Body of pancreas (tissue), 4 donors: ENCODE results near the gene GALNT12. TPM values are rescaled to one million over a fixed set of nuclear protein-coding genes. Genes with fewer than 3 reads are reported as not detected.

Experiments used
- ATAC-seq: fragments of 150-250 bp; one replicate; pipeline ENCODE4 v1.9.1; 2016
- DNase-seq, 4 donors: peaks; one replicate each; pipeline ENCODE4 v3.0.0-alpha.2; 2019
- H3K27ac ChIP-seq, 4 donors: fragments of 200-600 bp; sonication (generic); 1 replicate in 3 of 4; 2 replicates in 1 of 4; pipeline versions ENCODE4 v1.5.1 to v1.6.1; 2016 to 2019; ENCODE audit warnings: mild to moderate bottlenecking in 1 of 4, mixed read lengths in 1 of 4, moderate library complexity in 1 of 4
- H3K27me3 ChIP-seq, 2 donors: fragments of 200-600 bp; sonication (generic); one replicate each; pipeline ENCODE4 v1.6.0; 2016; ENCODE audit warnings: mild to moderate bottlenecking in 1 of 2
- H3K36me3 ChIP-seq, 2 donors: fragments of 200-600 bp; sonication (generic); replicated peaks in 1 of 2; 2 replicates each; pipeline ENCODE4 v1.5.1; 2016; ENCODE audit warnings: low read depth in 2 of 2; ENCODE audit not compliant: insufficient read depth in 1 of 2
- H3K4me1 ChIP-seq: fragments of 200-600 bp; sonication (generic); one replicate; pipeline ENCODE4 v1.6.0; 2016
- H3K4me3 ChIP-seq, 2 donors: fragments of 200-600 bp; sonication (generic); 1 replicate in 1 of 2; 2 replicates in 1 of 2; pipeline ENCODE4 v1.5.1; 2016 to 2019
- H3K9me3 ChIP-seq, 3 donors: fragments of 200-600 bp; sonication (generic); 1 replicate in 2 of 3; 2 replicates in 1 of 3; pipeline ENCODE4 v1.5.1; 2016
- POLR2A ChIP-seq, 3 donors: fragments of 450-650 bp; IDR thresholded peaks; one replicate each; pipeline ENCODE4 v1.6.1; 2016; ENCODE audit warnings: antibody characterized with exemption in 3 of 3, mild to moderate bottlenecking in 2 of 3
- WGBS, 2 donors: methylation state at CpG; one replicate each; pipeline ENCODE4 v1.1.5; 2017; 5-methylcytosine and 5-hydroxymethylcytosine counted together
- intact Hi-C: fragments of 100-400 bp; cut with DNase I; formaldehyde crosslinking; loops from one replicate; pipeline ENCODE4 v1.15.1; 2023
- total RNA-seq, 2 donors: library from RNA; depleted of rRNA; stranded (reverse); fragments of >200 nt; gene quantifications; one replicate each; pipeline ENCODE4 v1.1.0, GENCODE V29; 2016
- TF ChIP-seq, protein P1 (sequence below), 7 experiments: fragments of 450-650 bp in 4 of 7; fragments of 200-600 bp in 3 of 7; sonication (generic) in 3 of 7; IDR thresholded peaks; one replicate each; pipeline ENCODE4 v1.5.1; 2016 to 2019; ENCODE audit warnings: antibody characterized with exemption in 7 of 7

Gene GALNT12
- total RNA-seq, 2 donors from 2014 or later: 13.0 to 53.1 TPM

DNA sequence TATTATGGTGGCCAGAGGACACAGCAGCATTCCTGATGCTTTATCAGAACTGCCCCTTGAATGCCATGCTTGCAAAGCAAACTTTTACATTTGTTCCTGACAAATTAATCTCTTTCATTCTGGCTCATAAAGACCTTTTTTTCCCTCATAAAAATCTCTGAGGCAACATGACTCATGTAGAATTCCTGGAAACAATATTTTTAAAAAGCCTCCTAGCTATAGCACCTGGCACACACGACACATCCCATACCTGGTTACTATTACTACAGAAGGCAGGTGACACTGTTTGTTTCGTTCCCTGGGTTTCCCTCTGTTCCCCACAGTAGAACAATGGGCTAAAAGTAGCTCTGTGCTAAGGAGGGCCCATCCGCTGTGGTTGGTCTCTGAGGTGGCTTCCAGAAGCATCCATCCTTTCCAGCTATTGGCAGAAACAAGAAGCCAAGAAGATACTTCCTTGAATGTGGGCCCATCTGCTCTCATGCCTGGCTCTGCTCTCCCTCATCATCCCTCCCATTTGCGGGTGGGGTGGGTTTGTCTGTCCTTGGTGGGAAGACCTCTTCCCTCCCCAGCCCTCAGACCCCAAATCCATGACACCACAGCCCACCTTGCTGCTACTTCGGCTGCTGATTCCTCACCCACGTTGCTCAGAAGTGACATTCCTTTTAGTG lies 59.1 kb downstream of the GALNT12 start:
- Histone ChIP-seq H3K36me3 (no peaks in the 10 kb centered on the region), H3K27ac (peak overlapping the region; percentile 70 to 88 (median 84)), H3K27me3 (no peaks in the 10 kb centered on the region), H3K4me1 (peaks cover 55% of the 10 kb centered on the region), H3K4me3 (no peak overlapping the region), H3K9me3 (no peaks in the 10 kb centered on the region)
- DNase-seq (peak in 1 of 4 donors; percentile 2), ATAC-seq (no peak)
- WGBS, 2 donors: 56 to 73% methylated on average over 6 of the region's 6 CpGs
- TF ChIP-seq POLR2A (IDR thresholded peaks at IDR 0.05): no peak
- TF ChIP-seq, protein P1, sequence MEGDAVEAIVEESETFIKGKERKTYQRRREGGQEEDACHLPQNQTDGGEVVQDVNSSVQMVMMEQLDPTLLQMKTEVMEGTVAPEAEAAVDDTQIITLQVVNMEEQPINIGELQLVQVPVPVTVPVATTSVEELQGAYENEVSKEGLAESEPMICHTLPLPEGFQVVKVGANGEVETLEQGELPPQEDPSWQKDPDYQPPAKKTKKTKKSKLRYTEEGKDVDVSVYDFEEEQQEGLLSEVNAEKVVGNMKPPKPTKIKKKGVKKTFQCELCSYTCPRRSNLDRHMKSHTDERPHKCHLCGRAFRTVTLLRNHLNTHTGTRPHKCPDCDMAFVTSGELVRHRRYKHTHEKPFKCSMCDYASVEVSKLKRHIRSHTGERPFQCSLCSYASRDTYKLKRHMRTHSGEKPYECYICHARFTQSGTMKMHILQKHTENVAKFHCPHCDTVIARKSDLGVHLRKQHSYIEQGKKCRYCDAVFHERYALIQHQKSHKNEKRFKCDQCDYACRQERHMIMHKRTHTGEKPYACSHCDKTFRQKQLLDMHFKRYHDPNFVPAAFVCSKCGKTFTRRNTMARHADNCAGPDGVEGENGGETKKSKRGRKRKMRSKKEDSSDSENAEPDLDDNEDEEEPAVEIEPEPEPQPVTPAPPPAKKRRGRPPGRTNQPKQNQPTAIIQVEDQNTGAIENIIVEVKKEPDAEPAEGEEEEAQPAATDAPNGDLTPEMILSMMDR (IDR thresholded peaks at IDR 0.05): no peak
- intact Hi-C loops: no loop called here

DNA sequence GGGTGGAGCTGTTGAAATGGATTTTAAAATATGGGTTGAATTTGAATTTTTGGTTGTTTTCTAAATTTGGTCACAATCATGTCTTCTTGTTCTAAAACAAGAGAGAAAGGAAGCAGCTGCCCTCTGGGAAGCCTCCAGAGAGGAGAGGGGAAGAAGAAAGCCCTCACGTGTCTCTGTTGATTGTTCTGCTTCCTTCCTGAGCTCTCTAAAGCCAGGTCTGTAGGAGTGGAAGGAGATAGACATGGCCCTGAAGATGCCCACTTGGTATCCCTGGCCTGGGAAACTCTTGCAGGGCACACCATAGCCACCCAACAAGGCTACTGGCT lies 59.6 kb downstream of the GALNT12 start:
- H3K27ac ChIP-seq: peak overlapping the region; percentile 70 to 88 (median 84)
- TF ChIP-seq, protein P1 (IDR thresholded peaks at IDR 0.05): no peak
- TF ChIP-seq POLR2A (IDR thresholded peaks at IDR 0.05): no peak
- intact Hi-C loops: no loop called here
- ATAC-seq (peak; percentile 4), DNase-seq (no peak)
- no peaks in the 10 kb centered on the region for H3K9me3 ChIP-seq
- no peaks in the 10 kb centered on the region for H3K27me3 ChIP-seq
- peaks cover 55% of the 10 kb centered on the region for H3K4me1 ChIP-seq
- no peak overlapping the region for H3K4me3 ChIP-seq
- WGBS, 2 donors: 50 to 73% methylated on average over 1 of the region's 1 CpG
- H3K36me3 ChIP-seq: no peaks in the 10 kb centered on the region

DNA sequence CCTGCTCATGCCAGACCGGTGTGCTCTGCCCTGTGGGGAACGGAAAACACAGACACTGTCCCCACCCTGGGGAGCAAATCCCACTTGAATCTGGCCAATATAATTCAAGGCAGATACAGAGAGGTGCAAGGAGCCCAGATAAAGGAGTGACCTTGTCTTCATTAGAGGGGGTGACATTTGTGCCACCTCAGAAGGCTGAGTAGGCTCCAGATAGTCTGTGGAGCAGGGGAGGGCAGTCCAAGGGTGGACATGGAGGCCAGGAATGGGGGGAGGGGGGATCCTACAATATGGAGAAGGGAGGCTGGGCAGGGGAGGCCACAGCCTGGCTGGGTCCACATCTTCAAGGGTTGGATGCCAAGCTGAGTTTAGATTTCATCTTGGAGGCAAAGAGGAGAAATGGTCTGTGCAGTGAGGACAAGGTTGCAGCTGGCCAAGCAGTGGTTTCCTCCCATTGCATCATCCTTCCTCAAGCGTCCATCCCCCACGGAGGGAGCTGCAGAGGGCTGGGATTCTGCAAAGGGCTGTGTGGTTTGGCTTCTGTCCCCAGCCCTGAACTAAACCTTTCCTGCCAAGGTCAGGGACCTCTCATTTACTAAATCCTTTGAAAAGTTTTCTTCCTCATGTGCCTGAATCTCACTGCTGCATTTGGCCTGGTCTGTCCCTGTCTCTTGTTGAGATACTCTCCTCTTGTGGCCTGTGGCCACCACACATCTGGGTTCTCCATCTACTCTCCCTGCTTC lies 60.1 kb downstream of the GALNT12 start:
- 29 to 57% methylated on average over 4 of the region's 4 CpGs for WGBS, 2 donors
- ATAC-seq: peak; percentile 95

DNA sequence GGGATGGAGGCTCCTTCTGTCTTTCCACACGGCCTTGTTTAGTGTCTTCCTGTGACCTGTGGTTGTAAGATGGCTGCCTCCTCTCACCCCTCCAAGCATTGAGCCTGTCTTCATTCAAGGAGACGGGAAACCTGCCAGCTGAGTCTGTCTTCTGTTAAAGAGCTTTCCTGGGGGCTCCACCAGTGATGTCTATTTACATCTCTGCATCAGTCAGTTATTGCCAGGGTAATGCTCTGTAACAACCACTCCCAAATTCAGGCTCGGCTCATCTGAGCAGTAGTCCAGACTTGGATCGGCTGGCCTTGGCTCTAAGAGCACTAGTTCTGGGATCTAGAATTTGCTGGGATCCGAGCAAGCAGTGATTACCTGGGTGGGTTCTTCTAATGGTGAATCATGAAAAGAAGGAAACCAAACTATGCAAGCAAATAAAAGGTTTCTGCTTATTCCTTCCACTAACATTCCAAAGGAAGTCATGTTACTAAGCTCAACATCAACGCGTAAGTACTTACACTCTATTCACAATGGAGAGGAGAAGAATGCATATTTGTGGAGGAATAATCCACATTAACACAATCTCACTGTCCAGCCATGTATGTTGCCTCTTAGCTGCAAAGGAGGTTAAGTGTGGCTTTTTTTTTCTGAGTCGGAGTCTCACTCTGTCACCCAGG lies 61.7 kb downstream of the GALNT12 start:
- intact Hi-C loops: no loop called here
- no peaks in the 10 kb centered on the region for H3K27me3 ChIP-seq
- H3K4me3 ChIP-seq: no peak overlapping the region
- TF ChIP-seq, protein P1 (IDR thresholded peaks at IDR 0.05): no peak
- no peak for TF ChIP-seq POLR2A (IDR thresholded peaks at IDR 0.05)
- DNase-seq (peak in 1 of 4 donors; percentile 9), ATAC-seq (no peak)
- H3K27ac ChIP-seq: peak overlapping the region in 2 of 4 donors; percentile 80 to 88
- peaks cover 51% of the 10 kb centered on the region for H3K4me1 ChIP-seq
- H3K36me3 ChIP-seq: no peaks in the 10 kb centered on the region
- 90 to 93% methylated on average over 8 of the region's 8 CpGs for WGBS, 2 donors
- no peaks in the 10 kb centered on the region for H3K9me3 ChIP-seq

More for the DNA sequence above, 60.1 kb downstream of the GALNT12 start:
- no peak for TF ChIP-seq POLR2A (IDR thresholded peaks at IDR 0.05)
- TF ChIP-seq, protein P1 (IDR thresholded peaks at IDR 0.05): no peak
- H3K4me3 ChIP-seq: no peak overlapping the region
- peak overlapping the region; percentile 70 to 88 (median 84) for H3K27ac ChIP-seq
- H3K36me3 ChIP-seq: no peaks in the 10 kb centered on the region
- H3K27me3 ChIP-seq: no peaks in the 10 kb centered on the region
- intact Hi-C loops: no loop called here
- H3K4me1 ChIP-seq: peaks cover 55% of the 10 kb centered on the region
- H3K9me3 ChIP-seq: no peaks in the 10 kb centered on the region
- DNase-seq: peak; percentile 86 to 92 (median 90)
